H1 (cell line): ENCODE results near the gene OLFM1. TPM values are rescaled to one million over a fixed set of nuclear protein-coding genes. Genes with fewer than 3 reads are reported as not detected.

Experiments used
- CTCF ChIA-PET: fragments of 300-600 bp; sonication (Branson Sonifier 250); formaldehyde crosslinking; loops from one replicate; lab custom pipeline; 2021; ENCODE audit not compliant: partially characterized antibody; lab: Charles Lee
- POLR2A ChIA-PET: fragments of 300-600 bp; sonication (Branson Sonifier 250); formaldehyde crosslinking; loops from one replicate; lab custom pipeline; 2021; ENCODE audit warnings: inconsistent platforms; ENCODE audit not compliant: partially characterized antibody; lab: Charles Lee
- DNase-seq, 2 experiments: peaks; one replicate each; pipeline versions ENCODE4 v3.0.0 to v3.0.0-alpha.2; 2010 to 2022; ENCODE audit warnings: low spot score in 2 of 2, low read depth in 1 of 2, mixed read lengths in 1 of 2
- FAIRE-seq: peaks from 2 replicates; lab custom pipeline; 2011; peaks lifted over from hg19 to GRCh38; lab: Jason Lieb, UNC
- H2AFZ ChIP-seq: 2 replicates; pipeline ENCODE4 v1.8.1; 2012; ENCODE audit warnings: low read length, inconsistent platforms
- H2AK5ac ChIP-seq: 2 replicates; pipeline ENCODE4 v1.6.1; 2013; ENCODE audit warnings: low read depth, low read length
- H2BK120ac ChIP-seq: replicated peaks from 2 replicates; pipeline ENCODE3; 2013; ENCODE audit warnings: low read depth, low read length, inconsistent platforms
- H2BK12ac ChIP-seq: 2 replicates; pipeline ENCODE4 v1.6.1; 2013; ENCODE audit warnings: low read depth, low read length
- H2BK15ac ChIP-seq: 2 replicates; pipeline ENCODE4 v1.6.1; 2013; ENCODE audit warnings: low read length
- H2BK20ac ChIP-seq: 2 replicates; pipeline ENCODE4 v1.6.1; 2013; ENCODE audit warnings: low read length
- H2BK5ac ChIP-seq: 2 replicates; pipeline ENCODE4 v1.6.1; 2013; ENCODE audit warnings: low read depth, low read length
- H3K14ac ChIP-seq: 2 replicates; pipeline ENCODE4 v1.6.1; 2013; ENCODE audit warnings: inconsistent platforms; ENCODE audit not compliant: insufficient read length
- H3K18ac ChIP-seq: 2 replicates; pipeline ENCODE4 v1.6.1; 2013; ENCODE audit warnings: low read length; ENCODE audit errors: extremely low read depth
- H3K23ac ChIP-seq: 2 replicates; pipeline ENCODE4 v1.6.1; 2013; ENCODE audit warnings: inconsistent platforms; ENCODE audit not compliant: insufficient read length
- H3K23me2 ChIP-seq: 2 replicates; pipeline ENCODE4 v1.6.1; 2013; ENCODE audit warnings: low read depth, low read length
- H3K27ac ChIP-seq: 2 replicates; pipeline ENCODE4 v1.6.1; 2011; ENCODE audit warnings: low read depth, low read length, inconsistent platforms
- H3K27me3 ChIP-seq, 4 experiments: replicated peaks in 1 of 4; 1 replicate in 1 of 4; 2 replicates in 3 of 4; pipeline versions ENCODE4 v1.6.1 to v1.8.1; 2011 to 2013; ENCODE audit warnings: low read length in 3 of 4, mild to moderate bottlenecking in 3 of 4, inconsistent platforms in 2 of 4, mixed read lengths in 2 of 4, moderate library complexity in 1 of 4; ENCODE audit not compliant: control insufficient read depth in 3 of 4, insufficient read depth in 3 of 4; ENCODE audit errors: extremely low read depth in 1 of 4
- H3K36me3 ChIP-seq, 4 experiments: 2 replicates each; pipeline versions ENCODE4 v1.6.1 to v1.8.1; 2011 to 2013; ENCODE audit warnings: mild to moderate bottlenecking in 4 of 4, low read length in 3 of 4, moderate library complexity in 2 of 4, control low read depth in 1 of 4, inconsistent platforms in 1 of 4; ENCODE audit not compliant: insufficient read depth in 4 of 4, control insufficient read depth in 2 of 4
- H3K4ac ChIP-seq: replicated peaks from 2 replicates; pipeline ENCODE3; 2013; ENCODE audit warnings: low read length, low read depth, mixed read lengths, inconsistent platforms; ENCODE audit not compliant: insufficient read length
- H3K4me1 ChIP-seq, 4 experiments: replicated peaks in 1 of 4; 1 replicate in 1 of 4; 2 replicates in 3 of 4; pipeline versions ENCODE4 v1.6.1 to v1.8.1; 2011 to 2013; ENCODE audit warnings: low read length in 3 of 4, inconsistent platforms in 2 of 4, mixed read lengths in 1 of 4; ENCODE audit not compliant: insufficient read depth in 4 of 4, control insufficient read depth in 3 of 4
- H3K4me2 ChIP-seq, 2 experiments: 2 replicates each; pipeline versions ENCODE4 v1.6.1 to v1.8.1; 2011 to 2013; ENCODE audit warnings: low read depth in 2 of 2, low read length in 2 of 2, control low read depth in 1 of 2, inconsistent platforms in 1 of 2, mild to moderate bottlenecking in 1 of 2; ENCODE audit not compliant: insufficient read depth in 1 of 2
- H3K4me3 ChIP-seq, 4 experiments: fragments of 200-600, 300-600 bp in 1 of 4; sonication (generic), shearing (Covaris generic), sonication (Bioruptor Twin) in 1 of 4; 2 replicates each; pipeline versions ENCODE4 v1.5.1 to v1.8.1; 2011 to 2016; ENCODE audit warnings: low read length in 4 of 4, low read depth in 3 of 4, control low read depth in 2 of 4, inconsistent platforms in 2 of 4, mild to moderate bottlenecking in 2 of 4, mixed read lengths in 1 of 4, moderate library complexity in 1 of 4; ENCODE audit not compliant: insufficient read depth in 2 of 4; ENCODE audit errors: extremely low read depth in 1 of 4
- H3K56ac ChIP-seq: replicated peaks from 2 replicates; pipeline ENCODE3; 2013; ENCODE audit warnings: low read depth, mild to moderate bottlenecking, mixed read lengths, low read length, inconsistent platforms; ENCODE audit not compliant: insufficient read length
- H3K79me1 ChIP-seq: 2 replicates; pipeline ENCODE4 v1.6.1; 2013; ENCODE audit warnings: low read depth, low read length, control low read depth
- H3K79me2 ChIP-seq, 2 experiments: 2 replicates each; pipeline versions ENCODE4 v1.6.1 to v1.8.1; 2012 to 2013; ENCODE audit warnings: low read length in 2 of 2, mild to moderate bottlenecking in 2 of 2, inconsistent platforms in 1 of 2; ENCODE audit not compliant: insufficient read depth in 2 of 2, control insufficient read depth in 1 of 2
- H3K9ac ChIP-seq, 4 experiments: replicated peaks in 1 of 4; 1 replicate in 1 of 4; 2 replicates in 3 of 4; pipeline versions ENCODE4 v1.6.1 to v1.8.1; 2011 to 2013; ENCODE audit warnings: low read depth in 3 of 4, low read length in 3 of 4, control low read depth in 2 of 4, mild to moderate bottlenecking in 2 of 4, moderate library complexity in 2 of 4, inconsistent platforms in 1 of 4; ENCODE audit errors: extremely low read depth in 1 of 4
- H3K9me3 ChIP-seq, 2 experiments: 2 replicates each; pipeline versions ENCODE4 v1.6.1 to v1.8.1; 2012 to 2013; ENCODE audit warnings: mild to moderate bottlenecking in 2 of 2, moderate library complexity in 2 of 2, control low read depth in 1 of 2, inconsistent platforms in 1 of 2, low read depth in 1 of 2, low read length in 1 of 2, mixed read lengths in 1 of 2; ENCODE audit not compliant: insufficient read depth in 2 of 2
- H4K20me1 ChIP-seq, 2 experiments: replicated peaks in 1 of 2; 2 replicates each; pipeline versions ENCODE3 to v1.8.1; 2011 to 2013; ENCODE audit warnings: inconsistent platforms in 2 of 2, low read length in 2 of 2, mild to moderate bottlenecking in 1 of 2; ENCODE audit not compliant: insufficient read depth in 2 of 2, control insufficient read depth in 1 of 2
- H4K5ac ChIP-seq: 2 replicates; pipeline ENCODE4 v1.6.1; 2013; ENCODE audit warnings: low read length, low read depth, mixed read lengths, inconsistent platforms; ENCODE audit not compliant: insufficient read length
- H4K8ac ChIP-seq: 2 replicates; pipeline ENCODE4 v1.8.0; 2013; ENCODE audit warnings: mild to moderate bottlenecking, moderate library complexity, low read length, inconsistent platforms; ENCODE audit not compliant: insufficient read depth; ENCODE audit errors: extremely low read depth
- H4K91ac ChIP-seq: replicated peaks from 2 replicates; pipeline ENCODE3; 2013; ENCODE audit warnings: low read length, mixed read lengths, inconsistent platforms; ENCODE audit not compliant: insufficient read length
- BCL11A ChIP-seq, 2 experiments: IDR thresholded peaks; one replicate each; pipeline ENCODE4 v1.6.1; 2011; ENCODE audit warnings: low read depth in 2 of 2, low read length in 2 of 2, mild to moderate bottlenecking in 2 of 2
- CHD2 ChIP-seq: IDR thresholded peaks from 2 replicates; pipeline ENCODE4 v1.6.1; 2012; ENCODE audit warnings: low read length, improper control_type of control experiment
- EP300 ChIP-seq, 2 experiments: IDR thresholded peaks; 1 replicate in 1 of 2; 2 replicates in 1 of 2; pipeline ENCODE4 v1.6.1; 2011 to 2012; ENCODE audit warnings: low read depth in 2 of 2, low read length in 2 of 2, mild to moderate bottlenecking in 2 of 2, borderline replicate concordance in 1 of 2, inconsistent platforms in 1 of 2, moderate library complexity in 1 of 2
- GABPA ChIP-seq: IDR thresholded peaks from 2 replicates; pipeline ENCODE4 v1.6.1; 2011; ENCODE audit warnings: mild to moderate bottlenecking, low read length, moderate library complexity, borderline replicate concordance; ENCODE audit not compliant: insufficient read depth
- GTF2F1 ChIP-seq: IDR thresholded peaks from 2 replicates; pipeline ENCODE4 v1.6.1; 2012; ENCODE audit warnings: low read depth, low read length, improper control_type of control experiment, borderline replicate concordance
- HDAC2 ChIP-seq, 2 experiments: fragments of 300-600 bp in 1 of 2; sonication (generic) in 1 of 2; IDR thresholded peaks; 2 replicates each; pipeline ENCODE4 v1.6.1; 2011 to 2012; ENCODE audit warnings: low read depth in 2 of 2, low read length in 2 of 2, mild to moderate bottlenecking in 2 of 2, moderate library complexity in 2 of 2, borderline replicate concordance in 1 of 2, inconsistent platforms in 1 of 2
- KDM1A ChIP-seq: fragments of 200-600, 300-600 bp; sonication (generic); IDR thresholded peaks from 2 replicates; pipeline ENCODE4 v1.7.1; 2016; ENCODE audit warnings: mild to moderate bottlenecking, low read length, borderline replicate concordance
- POLR2AphosphoS5 ChIP-seq: IDR thresholded peaks from 2 replicates; pipeline ENCODE4 v1.6.1; 2011; ENCODE audit warnings: low read depth, low read length
- RAD21 ChIP-seq, 2 experiments: IDR thresholded peaks in 1 of 2; conservative IDR thresholded peaks in 1 of 2; 2 replicates each; pipeline ENCODE4 v1.6.1; 2011; ENCODE audit warnings: low read depth in 2 of 2, low read length in 2 of 2, improper control_type of control experiment in 1 of 2, inconsistent platforms in 1 of 2, mild to moderate bottlenecking in 1 of 2, moderate library complexity in 1 of 2
- WGBS, 2 experiments: shearing (Covaris generic) in 1 of 2; methylation state at CpG; one replicate each; pipeline versions ENCODE4 v1.1.6 to v1.1.7; 2013 to 2015; ENCODE audit warnings: low lambda C conversion rate in 2 of 2, mixed read lengths in 2 of 2, inconsistent platforms in 1 of 2, low coverage in 1 of 2, missing lambda C conversion rate in 1 of 2; ENCODE audit not compliant: insufficient replicate concordance in 2 of 2, insufficient coverage in 1 of 2, insufficient read length in 1 of 2; ENCODE audit errors: extremely low coverage in 1 of 2, missing lambda C conversion rate in 1 of 2; 5-methylcytosine and 5-hydroxymethylcytosine counted together
- polyA plus RNA-seq, 7 experiments: library from polyadenylated mRNA; depleted of rRNA in 3 of 7; stranded (reverse) in 5 of 7; unstranded in 2 of 7; fragments of >200 nt in 5 of 7; fragments of 200-250 nt in 2 of 7; gene quantifications; 1 replicate in 5 of 7; 2 replicates in 1 of 7; 4 replicates in 1 of 7; pipeline versions ENCODE4 v1.2.1 to v1.2.3, GENCODE V29; 2011 to 2013; ENCODE audit warnings: missing spikeins in 2 of 7, mixed read lengths in 2 of 7
- total RNA-seq: library from RNA; stranded (reverse); fragmentation: NEBNext Ultra II Directional; extraction: Animal tissue kit (Norgen Biotek cat#: 25700); gene quantifications from 2 replicates; pipeline ENCODE4 v1.2.1, GENCODE V29; 2021
- TF ChIP-seq, protein P1 (sequence below): IDR thresholded peaks from 2 replicates; pipeline ENCODE4 v1.6.1; 2012; ENCODE audit warnings: inconsistent platforms
- TF ChIP-seq, protein P2 (sequence below): IDR thresholded peaks from 2 replicates; pipeline ENCODE4 v1.6.1; 2012; ENCODE audit warnings: inconsistent platforms

OLFM1 gene
- total and polyA plus RNA-seq, 2 of the 8 experiments (the other 6 are each of a cell fraction or from before 2014, with no cell fraction given): 53.0 to 53.4 TPM

DNA sequence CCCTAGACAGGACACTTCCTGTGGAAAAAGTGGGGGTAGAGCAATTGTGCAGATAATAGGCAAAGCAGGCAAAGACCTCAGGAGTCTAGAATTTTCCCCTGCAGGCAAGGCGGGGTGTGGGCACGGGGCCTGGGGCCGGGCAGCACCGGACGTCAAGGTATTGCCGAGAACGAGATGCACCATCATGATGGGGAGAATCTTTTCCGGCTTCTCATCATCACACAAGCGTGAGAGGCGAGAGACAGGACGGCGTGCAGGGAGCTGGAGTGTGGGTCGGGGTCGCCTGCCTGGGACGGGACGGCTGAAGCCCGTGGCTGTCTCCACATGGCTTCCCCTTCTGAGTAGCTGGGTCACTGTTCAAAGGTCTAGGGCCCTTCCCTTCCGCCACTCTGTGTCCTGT lies 44.5 kb downstream of the OLFM1 start:
- H3K9ac ChIP-seq: no peak overlapping the region
- no peak overlapping the region for H3K18ac ChIP-seq
- no peak overlapping the region for H3K4me2 ChIP-seq
- no peak overlapping the region for H2AK5ac ChIP-seq
- H4K5ac ChIP-seq: no peak overlapping the region
- POLR2A ChIA-PET: interaction anchor here (0.7 kb wide), 1 partner anchor 61 kb away, joined by 3 read pairs; no protein-coding TSS in a partner anchor
- H2BK15ac ChIP-seq: no peak overlapping the region
- TF ChIP-seq RAD21 (IDR thresholded peaks at IDR 0.05 in 1 of 2, conservative IDR thresholded peaks at IDR 0.05 in 1 of 2; ENCODE audit: low read depth in 2 of 2, low read length in 2 of 2) (no peak), GTF2F1 (no peak), KDM1A (no peak), EP300 (IDR thresholded peaks at IDR 0.05; ENCODE audit: borderline replicate concordance in 1 of 2, low read depth in 2 of 2, low read length in 2 of 2) (no peak), BCL11A (IDR thresholded peaks at IDR 0.05; ENCODE audit: low read depth in 2 of 2, low read length in 2 of 2) (no peak), POLR2AphosphoS5 (no peak), GABPA (no peak), CHD2 (no peak), HDAC2 (IDR thresholded peaks at IDR 0.05; ENCODE audit: borderline replicate concordance in 1 of 2, low read depth in 2 of 2, low read length in 2 of 2) (no peak)
- TF ChIP-seq, protein P1, sequence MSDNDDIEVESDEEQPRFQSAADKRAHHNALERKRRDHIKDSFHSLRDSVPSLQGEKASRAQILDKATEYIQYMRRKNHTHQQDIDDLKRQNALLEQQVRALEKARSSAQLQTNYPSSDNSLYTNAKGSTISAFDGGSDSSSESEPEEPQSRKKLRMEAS: no peak
- TF ChIP-seq, protein P2, sequence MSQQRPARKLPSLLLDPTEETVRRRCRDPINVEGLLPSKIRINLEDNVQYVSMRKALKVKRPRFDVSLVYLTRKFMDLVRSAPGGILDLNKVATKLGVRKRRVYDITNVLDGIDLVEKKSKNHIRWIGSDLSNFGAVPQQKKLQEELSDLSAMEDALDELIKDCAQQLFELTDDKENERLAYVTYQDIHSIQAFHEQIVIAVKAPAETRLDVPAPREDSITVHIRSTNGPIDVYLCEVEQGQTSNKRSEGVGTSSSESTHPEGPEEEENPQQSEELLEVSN: no peak
- no peaks in the 10 kb centered on the region for H3K36me3 ChIP-seq
- H4K20me1 ChIP-seq: no peaks in the 10 kb centered on the region
- H3K4ac ChIP-seq: no peak overlapping the region
- H2AFZ ChIP-seq: no peak overlapping the region
- H3K56ac ChIP-seq: no peak overlapping the region
- no peak overlapping the region for H3K23ac ChIP-seq
- H3K23me2 ChIP-seq: no peaks in the 10 kb centered on the region
- H3K4me1 ChIP-seq: peaks cover 0 to 6% (median under 1%) of the 10 kb centered on the region in 4 experiments; a peak in 5 of 7 replicates
- no peak overlapping the region for H2BK120ac ChIP-seq
- H3K14ac ChIP-seq: no peak overlapping the region
- H4K91ac ChIP-seq: no peak overlapping the region
- no peak overlapping the region for H4K8ac ChIP-seq
- H3K27me3 ChIP-seq: peaks cover 0 to 4% (median 0%) of the 10 kb centered on the region in 4 experiments; a peak in 2 of 7 replicates
- no peak for FAIRE-seq
- CTCF ChIA-PET: interaction anchor here (0.6 kb wide), 1 partner anchor 45 kb away, joined by 4 read pairs; no protein-coding TSS in a partner anchor
- no peaks in the 10 kb centered on the region for H3K79me2 ChIP-seq
- no peak overlapping the region for H3K4me3 ChIP-seq
- 96% methylated on average over 15 of the region's 18 CpGs; no CpG with 5 or more reads in 1 of the 2 experiments for WGBS, 2 experiments
- no peak overlapping the region for H2BK5ac ChIP-seq
- no peak overlapping the region for H3K27ac ChIP-seq
- H2BK20ac ChIP-seq: no peak overlapping the region
- no peak overlapping the region for H2BK12ac ChIP-seq
- H3K79me1 ChIP-seq: no peaks in the 10 kb centered on the region
- no peak for DNase-seq
- H3K9me3 ChIP-seq: peaks cover 0 to 5% of the 10 kb centered on the region in 2 experiments; a peak in 2 of 4 replicates
